Nucleus accumbens (tissue), 56 donors: ENCODE measurements around the gene KRT9.
"Not testable (repeated sequence)": the region's sequence is repeated elsewhere in the genome, so short reads cannot be mapped to it uniquely, and the experiment has no call there.

ENCODE experiments used
- DNase-seq, 56 donors: peaks; one replicate each; lab custom pipeline; 2025; lab: John Stamatoyannopoulos, UW

Gene KRT9

DNA sequence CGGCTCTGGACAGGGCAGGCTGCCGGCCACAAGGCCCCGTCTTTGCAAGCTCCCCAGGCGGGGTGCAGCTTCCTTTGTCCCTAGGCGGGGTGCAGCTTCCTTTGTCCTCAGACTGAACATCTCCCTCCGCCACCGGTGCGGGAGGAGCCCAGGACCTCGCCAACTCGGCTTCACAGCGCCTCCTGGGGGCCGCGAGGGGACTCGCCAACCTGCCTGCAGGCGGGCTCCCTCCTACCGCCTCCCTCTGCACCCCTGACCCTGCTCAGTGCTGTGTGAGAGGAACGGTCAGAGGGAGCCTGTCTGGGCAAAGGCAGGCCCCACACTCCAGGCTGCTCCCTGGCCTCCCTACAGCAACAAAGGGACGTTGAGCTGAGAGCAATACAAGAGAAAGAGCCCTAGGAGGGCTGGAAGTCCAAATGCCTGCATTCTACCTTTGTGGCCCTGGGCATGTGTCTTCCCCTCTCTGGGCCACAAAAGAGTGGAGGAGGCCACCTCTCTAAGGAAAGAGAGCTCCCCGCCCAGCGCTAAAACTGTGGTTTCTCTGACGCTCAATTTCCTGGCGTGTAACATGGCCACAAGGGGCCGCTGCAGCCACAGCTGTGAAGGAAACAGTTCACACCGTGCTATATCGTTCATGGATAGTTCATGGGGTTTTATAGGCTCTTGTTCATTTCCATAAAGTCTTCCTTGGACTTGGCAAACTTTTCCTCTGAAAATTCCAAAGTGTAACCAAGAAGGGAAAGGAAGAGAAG lies 22.8 kb downstream of the KRT9 start:
- peak in 51 of 56 donors; percentile 6 to 85 (median 39) for DNase-seq

DNA sequence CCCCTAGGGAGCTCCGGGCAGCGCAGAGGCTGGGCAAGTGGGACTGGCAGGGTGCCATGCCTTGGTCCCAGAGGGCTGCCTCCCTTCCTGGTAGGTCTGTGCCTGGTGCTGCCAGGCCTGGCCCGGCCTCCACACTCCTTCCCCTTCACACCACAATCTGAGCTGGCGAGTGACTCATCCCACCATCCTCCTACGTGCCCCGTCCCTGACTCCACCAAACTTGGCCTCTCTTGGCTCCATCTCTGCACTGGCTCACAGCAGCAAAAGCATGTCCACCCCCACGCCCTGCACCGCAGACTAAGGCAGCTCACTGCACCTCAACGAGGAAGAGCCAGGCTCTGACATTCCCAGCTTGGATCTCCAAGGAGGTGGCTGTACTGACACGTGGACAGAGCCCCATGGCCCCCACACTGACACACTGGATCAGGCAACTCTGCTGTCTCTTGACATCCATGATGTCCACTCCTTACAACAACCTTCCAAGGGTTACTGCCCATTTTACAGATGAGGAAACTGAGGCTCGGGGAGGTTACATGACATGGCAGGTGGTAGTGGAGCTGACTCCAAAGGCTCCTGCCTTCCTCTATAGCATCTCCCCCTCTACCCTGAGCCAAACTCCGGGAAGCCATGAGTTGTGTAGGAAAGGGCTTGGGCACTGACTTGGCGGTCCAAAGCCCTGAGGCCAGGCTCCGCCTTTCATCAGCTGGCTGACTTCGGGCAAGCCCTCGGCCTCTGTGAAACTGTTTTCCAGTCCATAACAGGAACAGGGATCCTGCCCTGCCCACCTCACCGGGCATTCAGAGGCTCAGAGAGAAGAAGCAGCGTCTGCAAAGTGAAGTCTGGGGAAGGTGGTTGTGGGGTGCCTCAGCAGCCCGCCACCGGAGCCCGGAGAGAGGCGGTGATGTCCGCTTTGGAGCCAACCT lies 23.7 kb downstream of the KRT9 start:
- DNase-seq, result peak in 17 of 56 donors; percentile 1 to 62 (median 10)

- no peak for DNase-seq
Measured at GRCh38 chr17:41547378-41547841, 24.4 kb downstream of the KRT9 start.

- no peak for DNase-seq
Measured at GRCh38 chr17:41546819-41547218, 25.0 kb downstream of the KRT9 start.

DNA sequence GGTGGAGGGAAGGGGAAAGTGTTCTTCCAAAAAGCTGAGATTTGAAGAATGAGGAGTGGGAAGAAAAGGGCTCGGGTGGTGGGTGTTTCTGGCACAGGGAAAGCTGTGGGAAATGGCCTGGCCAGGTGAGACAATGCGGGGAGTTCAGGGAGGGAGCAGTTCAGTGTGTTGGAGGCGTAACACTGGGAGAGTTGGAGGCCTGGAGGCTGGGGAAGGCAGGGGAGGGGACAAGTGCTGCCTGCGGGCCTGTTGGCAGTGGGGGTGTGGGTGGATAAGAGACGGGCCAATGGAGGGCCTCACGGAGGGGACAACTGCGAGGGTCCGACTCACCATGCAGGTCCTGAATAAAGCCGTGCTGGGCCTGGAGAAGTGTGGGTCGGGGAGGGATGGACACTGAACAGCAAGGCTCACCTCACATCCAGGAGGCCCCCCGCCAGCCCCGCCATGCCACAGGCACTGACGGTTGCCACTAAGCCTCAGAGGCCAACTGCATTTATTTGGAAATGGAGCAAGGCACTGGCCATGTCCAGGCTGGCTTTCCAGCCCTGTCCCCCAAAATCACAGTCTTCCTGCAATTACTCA lies 25.9 kb downstream of the KRT9 start:
- no peak for DNase-seq

GRCh38 chr17:41544935-41545334 lies 26.9 kb downstream of the KRT9 start:
- no peak for DNase-seq

DNA sequence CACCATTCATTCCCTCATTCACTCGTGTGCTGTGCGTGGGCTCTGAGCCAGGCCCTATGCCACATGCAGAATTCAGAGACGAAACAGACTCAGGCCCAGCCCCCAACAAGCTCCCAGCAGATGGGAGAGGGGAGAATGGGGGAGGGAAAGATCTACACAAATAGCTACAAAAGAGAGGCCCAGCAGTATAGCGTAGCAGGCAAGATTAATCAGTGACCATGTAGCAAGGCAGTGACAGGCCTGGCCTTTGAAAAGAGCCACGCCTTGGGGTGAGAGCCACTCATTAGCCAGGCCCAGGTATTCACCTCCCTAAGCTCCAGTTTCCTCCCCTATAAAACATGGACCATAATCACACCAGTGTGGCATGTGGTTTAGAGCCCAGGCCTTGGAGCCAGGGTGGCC lies 27.4 kb downstream of the KRT9 start:
- DNase-seq, result no peak

- DNase-seq, result not testable (repeated sequence)
Measured at GRCh38 chr17:41542786-41543185, 29.1 kb downstream of the KRT9 start.

- DNase-seq, result no peak
Measured at GRCh38 chr17:41542357-41542756, 29.5 kb downstream of the KRT9 start.

GRCh38 chr17:41540921-41541625 lies 30.8 kb downstream of the KRT9 start:
- no peak for DNase-seq

DNA sequence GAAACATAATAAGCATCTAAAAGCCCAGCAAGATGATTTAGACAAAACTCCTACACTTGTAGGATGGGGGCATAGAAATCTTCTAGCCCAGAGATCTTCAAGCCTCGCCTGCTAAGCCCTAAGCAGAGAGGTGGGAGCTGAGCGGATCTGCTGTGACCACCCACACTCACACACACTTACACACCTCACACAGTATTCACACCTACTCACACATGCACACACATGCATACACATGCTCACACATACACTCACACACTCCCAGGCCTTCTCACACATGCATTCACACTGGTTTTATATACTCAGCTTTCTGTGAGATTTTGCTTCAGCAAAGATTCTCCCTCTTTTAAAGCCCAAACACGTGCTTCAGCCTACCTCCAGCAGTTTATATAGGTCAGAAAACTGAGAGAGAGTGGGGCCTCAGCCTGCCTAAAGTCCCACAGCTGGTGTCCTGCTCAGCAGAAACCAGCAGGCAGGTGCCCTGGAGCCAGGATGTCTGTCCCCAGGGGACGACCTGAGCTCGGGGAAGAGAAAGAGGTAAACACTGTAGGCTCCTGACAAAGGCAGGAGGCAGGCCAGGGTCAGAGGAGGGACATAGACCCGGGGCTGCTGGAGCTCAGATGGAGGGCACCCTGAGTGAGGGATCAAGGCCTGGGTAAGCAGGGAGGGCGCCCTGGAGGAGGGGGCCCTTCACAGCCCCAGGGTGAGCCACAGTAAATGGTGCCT lies 31.7 kb downstream of the KRT9 start:
- no peak for DNase-seq

- no peak for DNase-seq
Measured at GRCh38 chr17:41539071-41539492, 32.8 kb downstream of the KRT9 start.

GRCh38 chr17:41538565-41538991 lies 33.3 kb downstream of the KRT9 start:
- DNase-seq, result no peak

GRCh38 chr17:41537990-41538389 lies 33.9 kb downstream of the KRT9 start:
- DNase-seq, result no peak

DNA sequence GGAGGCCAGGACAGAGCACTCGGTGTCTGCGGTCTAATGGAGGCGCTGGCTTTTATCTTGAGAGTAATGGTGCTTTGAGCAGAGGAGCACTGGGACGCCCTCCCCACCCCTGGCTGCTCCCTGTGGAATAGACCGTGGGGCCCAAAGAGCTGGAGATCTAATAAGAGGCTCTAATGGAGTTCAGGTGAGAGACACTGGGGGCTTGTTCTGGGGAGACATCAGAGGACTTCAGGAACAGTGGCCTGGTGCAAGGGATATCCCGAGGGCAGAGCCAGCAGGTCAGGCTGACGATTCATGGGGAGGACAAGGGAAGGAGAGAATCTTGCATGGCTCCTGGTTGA lies 34.3 kb downstream of the KRT9 start:
- DNase-seq, result no peak

DNA sequence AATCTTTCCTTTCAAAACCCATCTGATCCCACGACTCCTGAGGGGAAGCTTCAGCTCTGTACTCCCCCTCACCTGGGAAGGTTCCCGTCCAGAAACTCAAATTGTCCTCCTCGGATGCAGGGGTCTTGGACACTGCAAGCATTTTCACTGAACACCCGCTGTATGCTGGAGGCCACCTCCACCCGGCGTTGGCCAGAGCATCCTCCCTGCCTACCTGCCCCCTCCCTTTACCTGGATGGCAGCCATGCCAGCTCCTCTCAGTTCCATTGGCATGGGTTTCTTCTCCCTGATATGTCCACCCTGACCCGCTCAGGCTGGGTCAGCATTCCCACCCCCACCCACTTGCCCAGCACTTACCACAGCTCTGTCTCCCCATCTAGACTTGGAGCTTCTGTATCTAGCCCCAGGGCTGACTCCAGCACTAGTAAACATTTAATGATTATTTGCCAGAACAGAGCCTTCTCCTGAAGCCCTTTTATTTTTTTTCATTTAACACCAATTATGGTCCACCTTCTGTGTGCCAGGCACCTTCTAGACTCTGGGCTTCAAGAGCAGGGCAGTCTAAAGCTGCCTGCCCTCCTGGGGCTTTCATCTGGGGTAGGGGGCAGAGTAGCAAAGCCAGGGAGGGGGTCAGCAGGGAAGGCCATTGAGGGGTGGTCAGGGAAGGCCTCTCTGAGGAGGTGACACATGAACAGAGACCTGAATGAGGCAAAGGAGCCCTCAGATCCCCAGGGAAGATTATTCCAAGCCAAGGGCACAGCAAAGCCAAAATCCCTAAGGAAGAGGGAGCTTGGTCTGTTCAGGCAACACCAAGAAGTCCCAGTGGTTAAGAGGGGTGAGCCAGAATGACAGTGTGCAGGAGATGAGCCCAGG lies 34.9 kb downstream of the KRT9 start:
- no peak for DNase-seq

DNA sequence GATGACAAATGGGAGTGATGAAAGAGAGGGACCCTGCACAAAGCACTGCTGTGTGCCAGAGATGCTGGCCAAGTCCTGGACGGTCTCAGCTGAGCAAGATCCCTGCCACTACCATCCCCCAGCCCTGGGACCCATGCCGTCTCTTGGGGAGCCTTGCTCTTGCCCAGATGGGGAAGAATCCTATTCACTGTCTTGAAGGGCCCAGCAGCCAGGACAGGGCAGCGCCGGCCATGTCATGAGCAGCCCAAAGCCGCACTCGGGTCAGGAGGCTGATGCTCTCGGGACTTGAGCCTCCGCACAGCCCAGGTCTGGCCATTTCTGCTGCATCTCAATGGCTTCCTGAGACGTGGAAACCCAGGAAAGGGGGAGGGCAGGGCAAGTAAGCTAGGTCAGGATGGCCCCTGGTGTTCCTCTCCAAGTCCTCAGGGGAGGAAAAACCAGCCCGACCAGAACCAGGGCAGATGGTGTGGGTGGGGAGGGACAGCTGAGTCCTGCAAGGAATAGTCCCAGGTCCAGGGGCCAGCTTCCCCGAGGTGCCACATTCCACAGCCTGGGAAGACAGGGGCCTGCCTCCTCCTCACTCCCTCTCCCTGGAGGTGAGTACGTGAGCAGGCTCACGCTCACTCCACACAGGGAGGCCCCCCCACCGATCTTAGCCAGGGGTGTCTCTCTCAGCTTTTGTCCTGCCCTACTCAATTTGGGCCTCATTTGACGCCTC lies 35.9 kb downstream of the KRT9 start:
- no peak for DNase-seq

GRCh38 chr17:41534899-41535546 lies 36.8 kb downstream of the KRT9 start:
- DNase-seq, result no peak
